Naive thymus-derived CD4-positive, alpha-beta T cell (primary cell): ENCODE results near the gene DLG4. TPM values are rescaled to one million over a fixed set of nuclear protein-coding genes. Genes with fewer than 3 reads are reported as not detected.
"Not testable (repeated sequence)": the region's sequence is repeated elsewhere in the genome, so short reads cannot be mapped to it uniquely, and the experiment has no call there.

ENCODE experiments used
- ATAC-seq: fragments of 150-1000 bp; cut with Tn5 transposase; 2 replicates; pipeline ENCODE4 v1.10.0; 2021; ENCODE audit warnings: mild to moderate bottlenecking, moderate library complexity
- CTCF ChIA-PET: fragments of 350-600 bp; sonication (Branson Sonifier 250); formaldehyde crosslinking; loops from one replicate; lab custom pipeline; 2021; ENCODE audit warnings: antibody characterized with exemption; lab: Charles Lee
- POLR2A ChIA-PET: fragments of 350-600 bp; sonication (Branson Sonifier 250); formaldehyde crosslinking; loops from one replicate; lab custom pipeline; 2021; ENCODE audit warnings: antibody characterized with exemption, inconsistent platforms; lab: Charles Lee
- DNase-seq, 9 donors: peaks; one replicate each; pipeline versions ENCODE4 v3.0.0 to v3.0.0-alpha.2; 2020 to 2022; ENCODE audit warnings: mixed read lengths in 1 of 9
- H3K27ac ChIP-seq: one replicate; pipeline ENCODE4 v1.7.0; 2013; ENCODE audit warnings: mild to moderate bottlenecking, low read depth, low read length, moderate library complexity
- H3K27me3 ChIP-seq, 2 donors: one replicate each; pipeline ENCODE4 v1.7.0; 2013; ENCODE audit warnings: low read length in 2 of 2, mild to moderate bottlenecking in 2 of 2, moderate library complexity in 2 of 2; ENCODE audit not compliant: control insufficient read depth in 2 of 2, insufficient read depth in 2 of 2
- H3K36me3 ChIP-seq, 3 experiments: 1 replicate in 2 of 3; 2 replicates in 1 of 3; pipeline ENCODE4 v1.7.0; 2013; ENCODE audit warnings: low read length in 3 of 3, mild to moderate bottlenecking in 3 of 3, moderate library complexity in 1 of 3; ENCODE audit not compliant: insufficient read depth in 3 of 3, control insufficient read depth in 2 of 3
- H3K4me1 ChIP-seq, 2 donors: one replicate each; pipeline ENCODE4 v1.7.0; 2013; ENCODE audit warnings: low read length in 2 of 2, mild to moderate bottlenecking in 2 of 2, moderate library complexity in 1 of 2; ENCODE audit not compliant: control insufficient read depth in 2 of 2, insufficient read depth in 2 of 2
- H3K4me3 ChIP-seq: 2 replicates; pipeline ENCODE4 v1.7.0; 2013; ENCODE audit warnings: mild to moderate bottlenecking, low read length
- H3K9me3 ChIP-seq, 3 experiments: 1 replicate in 2 of 3; 2 replicates in 1 of 3; pipeline ENCODE4 v1.7.0; 2013; ENCODE audit warnings: low read length in 3 of 3; ENCODE audit not compliant: control insufficient read depth in 2 of 3
- H3K27ac Mint-ChIP-seq, 9 donors: one replicate each; pipeline ENCODE4 v1.8.0; 2020 to 2022; ENCODE audit warnings: mixed read lengths in 9 of 9, mild to moderate bottlenecking in 8 of 9, moderate library complexity in 5 of 9, inconsistent platforms in 2 of 9
- H3K27me3 Mint-ChIP-seq, 5 donors: one replicate each; pipeline ENCODE4 v1.8.0; 2021 to 2022; ENCODE audit warnings: mixed read lengths in 5 of 5, mild to moderate bottlenecking in 1 of 5
- H3K36me3 Mint-ChIP-seq, 5 donors: one replicate each; pipeline ENCODE4 v1.8.0; 2020 to 2022; ENCODE audit warnings: mixed read lengths in 5 of 5, mild to moderate bottlenecking in 3 of 5, inconsistent platforms in 1 of 5
- H3K4me1 Mint-ChIP-seq, 7 donors: one replicate each; pipeline ENCODE4 v1.8.0; 2020 to 2022; ENCODE audit warnings: mixed read lengths in 7 of 7, mild to moderate bottlenecking in 3 of 7, inconsistent platforms in 1 of 7
- H3K4me3 Mint-ChIP-seq, 10 donors: one replicate each; pipeline ENCODE4 v1.8.0; 2020 to 2022; ENCODE audit warnings: mild to moderate bottlenecking in 10 of 10, mixed read lengths in 10 of 10, moderate library complexity in 6 of 10, inconsistent platforms in 2 of 10
- H3K9me3 Mint-ChIP-seq, 11 donors: one replicate each; pipeline ENCODE4 v1.8.0; 2020 to 2022; ENCODE audit warnings: mixed read lengths in 11 of 11, mild to moderate bottlenecking in 4 of 11, inconsistent platforms in 1 of 11, moderate library complexity in 1 of 11
- intact Hi-C, 2 donors: fragments of 100-400 bp; cut with micrococcal nuclease; formaldehyde crosslinking; loops; one replicate each; pipeline ENCODE4 v1.15.1; 2023
- polyA plus RNA-seq, 2 donors: library from polyadenylated mRNA; unstranded; fragments of 300-500 nt; fragmentation: Illumina TruSeq; gene quantifications; one replicate each; pipeline ENCODE4 v1.2.3, GENCODE V29; 2021
- total RNA-seq, 6 experiments: library from RNA in 5 of 6; stranded (reverse) in 5 of 6; gene quantifications; 1 replicate in 5 of 6; 2 replicates in 1 of 6; pipeline ENCODE4 v1.2.3 and lab custom pipeline; 2021 to 2026

Gene DLG4
- total and polyA plus RNA-seq, 7 experiments from 2014 or later, result 0.26 to 25.4 (median 11.4) TPM

DNA sequence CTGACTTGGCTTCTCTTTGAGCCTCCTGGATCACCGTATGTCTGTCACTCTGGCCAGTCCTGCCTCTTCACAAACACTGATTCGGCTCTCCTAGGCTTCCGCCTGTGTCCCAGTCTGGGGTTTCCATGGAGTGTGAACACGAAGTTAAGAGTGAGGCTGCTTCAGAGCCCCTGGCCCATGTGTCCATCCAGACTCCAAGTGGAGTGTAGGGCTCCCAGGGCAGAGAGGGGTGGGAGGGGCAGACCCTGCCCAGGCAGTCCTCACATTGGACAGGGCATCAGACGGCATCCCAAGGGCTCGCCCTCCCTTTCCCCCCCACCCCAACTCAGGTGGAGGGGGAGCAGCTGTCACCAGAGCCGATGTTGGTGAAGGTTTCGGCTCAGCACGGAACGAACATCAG is 24.2 kb upstream of the DLG4 start:
- H3K9me3 ChIP-seq, H3K27me3 ChIP-seq, H3K4me3 ChIP-seq, ATAC-seq, DNase-seq, H3K9me3 Mint-ChIP-seq, CTCF ChIA-PET, H3K27me3 Mint-ChIP-seq: not testable (repeated sequence)
- Mint-ChIP-seq H3K27ac (peak overlapping the region in 8 of 9 donors; percentile 31 to 100 (median 96)), H3K36me3 (peaks cover 5 to 31% (median 19%) of the 10 kb centered on the region in 5 donors), H3K4me3 (peak overlapping the region in 5 of 10 donors; percentile 47 to 95 (median 91)), H3K4me1 (peaks cover 24 to 52% (median 41%) of the 10 kb centered on the region in 7 donors)
- Histone ChIP-seq H3K27ac (peak overlapping the region; percentile 7), H3K36me3 (peaks cover 13 to 42% (median 21%) of the 10 kb centered on the region in 3 experiments), H3K4me1 (peaks cover 22 to 31% of the 10 kb centered on the region in 2 donors)
- POLR2A ChIA-PET, result interaction anchor here (1.8 to 6.3 kb wide), 2 partner anchors 6 to 208 kb away, joined by 5 to 78 read pairs; partner anchors contain the start of genes CTDNEP1, ELP5 and SLC16A13
- intact Hi-C loops, result loop anchor here (2.0 to 5.0 kb wide), 3 partner anchors 209 to 592 kb away; partner anchors contain the start of genes C17orf100 (in 1 of the 2) and MED31 (in 1 of the 2)

DNA sequence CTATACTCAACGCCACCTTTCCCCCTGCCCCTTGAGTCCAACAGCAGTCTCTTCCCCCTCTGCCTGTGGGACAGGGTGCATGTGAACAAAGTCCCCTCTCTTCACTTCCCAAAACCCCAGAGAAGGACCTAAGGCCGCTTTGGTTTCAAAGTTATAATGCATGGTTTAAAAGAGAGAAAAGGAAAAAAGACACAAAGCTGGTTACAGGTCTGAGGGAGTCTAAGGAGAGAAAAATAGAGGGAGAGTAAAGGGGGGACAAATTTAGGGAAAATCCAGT is 23.8 kb upstream of the DLG4 start:
- Mint-ChIP-seq H3K9me3 (peaks cover 0 to 9% (median 0%) of the 10 kb centered on the region in 11 donors), H3K27ac (peak overlapping the region; percentile 71 to 100 (median 96)), H3K36me3 (peaks cover 5 to 31% (median 19%) of the 10 kb centered on the region in 5 donors), H3K4me3 (peak overlapping the region; percentile 80 to 97 (median 92)), H3K4me1 (peaks cover 23 to 47% (median 37%) of the 10 kb centered on the region in 7 donors), H3K27me3 (peaks cover 0 to 5% (median 0%) of the 10 kb centered on the region in 5 donors)
- Histone ChIP-seq H3K4me1 (peaks cover 22 to 28% of the 10 kb centered on the region in 2 donors), H3K4me3 (peak overlapping the region; percentile 100), H3K9me3 (no peaks in the 10 kb centered on the region), H3K36me3 (peaks cover 13 to 45% (median 21%) of the 10 kb centered on the region in 3 experiments), H3K27ac (peak overlapping the region; percentile 92), H3K27me3 (no peaks in the 10 kb centered on the region)
- intact Hi-C loops, result loop anchor here (2.0 to 5.0 kb wide), 3 partner anchors 209 to 591 kb away; partner anchors contain the start of genes C17orf100 (in 1 of the 2) and MED31 (in 1 of the 2)
- ChIA-PET POLR2A (interaction anchor here (1.0 to 14.4 kb wide), 8 partner anchors 7 to 208 kb away, joined by 3 to 265 read pairs (median 6); partner anchors contain the start of genes ACADVL, ACAP1, CTDNEP1 and DLG4), CTCF (no interaction called here)
- ATAC-seq (no peak), DNase-seq (no peak)

DNA sequence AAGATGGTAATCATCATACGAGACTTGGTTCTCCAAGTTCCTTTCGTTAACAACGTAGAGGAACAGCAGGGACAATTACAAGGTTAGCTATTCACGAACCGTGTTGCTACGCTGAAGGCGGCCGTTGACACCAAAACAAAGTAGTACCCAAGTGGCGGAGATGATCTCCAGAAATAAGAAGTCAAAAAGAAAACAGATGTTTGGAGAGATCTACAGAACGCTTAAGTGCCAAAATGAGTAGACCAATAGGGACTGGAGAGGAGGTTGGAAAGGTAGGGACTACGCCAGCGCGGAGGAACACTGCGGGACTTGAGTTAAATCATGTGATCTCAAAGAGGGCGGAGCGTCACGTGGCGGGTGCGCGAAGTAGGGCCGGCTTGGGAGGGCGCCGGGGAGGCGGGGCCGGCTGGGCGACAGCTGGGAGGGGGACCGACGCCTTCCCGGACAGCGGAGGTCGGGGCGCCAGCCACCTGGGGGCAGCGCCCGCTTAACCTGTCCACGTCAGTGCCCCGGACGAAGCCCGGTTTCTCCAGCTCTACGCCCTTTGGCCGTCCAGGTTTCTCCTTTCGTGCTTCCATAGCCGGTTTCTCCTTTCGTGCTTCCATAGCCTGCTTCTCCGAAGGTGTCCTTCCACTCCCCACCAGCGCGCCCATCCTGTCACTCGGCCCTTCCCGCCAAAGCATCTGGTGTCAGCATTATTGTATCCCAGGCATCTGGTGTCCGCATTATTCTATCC is 23.2 kb upstream of the DLG4 start:
- Mint-ChIP-seq H3K4me1 (peaks cover 23 to 46% (median 36%) of the 10 kb centered on the region in 7 donors), H3K27ac (peak overlapping the region; percentile 96 to 100 (median 98)), H3K36me3 (peaks cover 5 to 31% (median 19%) of the 10 kb centered on the region in 5 donors), H3K27me3 (peaks cover 0 to 5% (median 0%) of the 10 kb centered on the region in 5 donors), H3K4me3 (peak overlapping the region; percentile 88 to 98 (median 96)), H3K9me3 (peaks cover 0 to 9% (median 0%) of the 10 kb centered on the region in 11 donors)
- CTCF ChIA-PET, result interaction anchor here (0.7 to 1.8 kb wide), 4 partner anchors 9 to 191 kb away, joined by 3 to 6 read pairs (median 4); partner anchors contain the start of genes ACADVL, CTDNEP1, DLG4 and ELP5
- peak; percentile 85 to 96 (median 94) for DNase-seq
- POLR2A ChIA-PET, result interaction anchor here (0.6 to 14.4 kb wide), 17 partner anchors 7 to 1774 kb away, joined by 3 to 265 read pairs (median 4); partner anchors contain the start of genes ACADVL, ACAP1, CTDNEP1 and DHX33
- Histone ChIP-seq H3K4me1 (peaks cover 22 to 28% of the 10 kb centered on the region in 2 donors), H3K9me3 (no peaks in the 10 kb centered on the region), H3K27ac (peak overlapping the region; percentile 92), H3K27me3 (no peaks in the 10 kb centered on the region), H3K4me3 (peak overlapping the region; percentile 100), H3K36me3 (peaks cover 13 to 45% (median 21%) of the 10 kb centered on the region in 3 experiments)
- intact Hi-C loops, result loop anchor here (2.0 to 5.0 kb wide), 3 partner anchors 208 to 591 kb away; partner anchors contain the start of genes C17orf100 (in 1 of the 2) and MED31 (in 1 of the 2)
- peak; percentile 66 for ATAC-seq

DNA sequence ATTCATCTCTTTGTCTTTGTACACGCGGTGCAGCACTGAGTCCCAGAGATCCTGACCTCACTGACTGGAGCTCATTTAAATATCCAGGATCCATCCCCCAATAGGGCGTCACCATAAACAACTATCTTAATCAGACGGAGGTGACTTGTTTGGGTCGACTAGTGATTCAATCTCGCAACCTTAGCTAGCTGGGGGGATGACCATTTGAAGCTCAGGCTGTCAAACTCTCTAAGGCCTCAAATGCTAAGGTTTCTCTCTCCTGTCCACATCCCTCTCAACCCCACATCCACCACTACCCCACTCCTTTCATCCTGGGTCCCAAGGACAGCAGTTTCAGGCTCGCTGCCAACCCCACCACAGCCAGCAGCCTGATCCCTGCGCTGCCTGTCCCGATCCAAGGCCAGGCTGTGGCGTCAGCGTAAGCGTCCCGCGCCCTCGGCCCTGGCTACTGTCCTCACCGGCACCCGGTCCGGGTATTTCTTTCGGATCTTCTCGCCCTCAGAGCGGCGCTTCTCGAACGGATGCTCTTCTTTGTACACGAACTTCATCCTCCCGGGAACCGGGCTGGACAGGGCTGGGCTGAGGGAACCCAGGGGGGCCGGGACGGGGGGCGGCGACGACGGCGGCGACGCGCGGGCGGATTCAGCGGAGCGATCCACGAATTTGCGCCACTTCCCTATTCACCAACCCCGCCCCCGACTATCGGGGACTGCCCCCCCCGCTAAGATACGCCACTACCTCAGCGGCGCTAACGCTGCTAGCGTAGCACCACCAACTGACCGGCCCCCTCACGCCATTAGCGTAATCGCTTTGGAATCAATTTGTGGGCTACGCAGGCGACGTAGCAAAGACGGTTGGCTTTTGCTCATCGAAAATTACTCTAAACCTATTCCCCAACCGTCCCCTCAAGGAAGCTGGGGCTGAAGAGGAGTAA is 22.4 kb upstream of the DLG4 start, which contains the start of gene GABARAP:
GABARAP (minus strand) TSS at position 667 of the 934 bp plus-strand sequence; CDS start at position 548, 119 bp downstream.
- Mint-ChIP-seq H3K9me3 (peaks cover 0 to 9% (median 0%) of the 10 kb centered on the region in 11 donors), H3K27me3 (peaks cover 0 to 5% (median 0%) of the 10 kb centered on the region in 5 donors), H3K4me1 (peaks cover 27 to 51% (median 40%) of the 10 kb centered on the region in 7 donors), H3K27ac (peak within 1 kb of the TSS; percentile 96 to 100 (median 98)), H3K36me3 (peaks cover 7 to 31% (median 20%) of the 10 kb centered on the region in 5 donors), H3K4me3 (peak within 1 kb of the TSS; percentile 88 to 98 (median 96))
- Histone ChIP-seq H3K4me1 (peaks cover 22 to 33% of the 10 kb centered on the region in 2 donors), H3K27ac (peak within 1 kb of the TSS; percentile 92), H3K36me3 (peaks cover 13 to 44% (median 21%) of the 10 kb centered on the region in 3 experiments), H3K9me3 (no peaks in the 10 kb centered on the region), H3K27me3 (no peaks in the 10 kb centered on the region), H3K4me3 (peak within 1 kb of the TSS; percentile 100)
- intact Hi-C loops, result loop anchor here (2.0 to 5.0 kb wide), 3 partner anchors 207 to 590 kb away; partner anchors contain the start of genes C17orf100 (in 1 of the 2) and MED31 (in 1 of the 2)
- peak; percentile 81 to 92 (median 89) for DNase-seq
- ChIA-PET CTCF (interaction anchor here (0.7 to 1.8 kb wide), 5 partner anchors 10 to 273 kb away, joined by 3 to 6 read pairs (median 4); partner anchors contain the start of genes ACADVL, CTDNEP1, DLG4 and ELP5), POLR2A (interaction anchor here (0.6 to 14.4 kb wide), 21 partner anchors 8 to 1773 kb away, joined by 3 to 265 read pairs (median 4); partner anchors contain the start of genes ACADVL, ACAP1, CTDNEP1 and DHX33)
- ATAC-seq, result peak; percentile 65

DNA sequence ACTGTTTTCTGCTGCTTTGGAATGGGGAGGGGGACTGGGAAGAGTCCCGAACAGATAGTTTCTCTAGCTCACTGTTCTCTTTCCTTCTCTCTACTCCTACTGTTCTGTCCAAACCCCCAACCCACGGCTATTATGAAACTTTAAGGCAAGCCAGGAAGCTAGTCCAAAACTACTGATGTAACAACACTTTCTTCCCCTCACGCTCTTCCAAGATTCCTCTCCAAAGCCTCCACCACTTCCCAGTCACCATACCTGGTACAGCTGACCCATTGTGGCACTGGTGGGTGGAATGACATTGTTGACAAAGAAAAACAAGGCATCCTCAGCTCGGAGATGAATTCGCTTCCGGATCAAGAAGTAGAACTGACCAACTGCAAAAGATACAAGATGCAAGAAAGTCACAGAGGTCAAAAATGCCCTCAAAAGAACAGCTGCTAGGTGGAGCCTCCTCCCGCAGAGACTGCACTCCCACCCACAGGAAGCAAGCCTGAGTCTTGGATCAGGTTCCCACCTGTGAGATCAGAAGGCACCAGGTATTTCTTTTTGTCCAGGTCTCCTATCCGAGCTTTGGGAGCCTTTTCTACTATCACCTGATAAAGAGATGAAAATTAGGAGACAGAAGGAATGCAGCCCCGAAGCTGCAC is 21.6 kb upstream of the DLG4 start:
- Histone ChIP-seq H3K4me3 (peak overlapping the region; percentile 100), H3K9me3 (no peaks in the 10 kb centered on the region), H3K27ac (peak overlapping the region; percentile 92), H3K4me1 (peaks cover 22 to 37% of the 10 kb centered on the region in 2 donors), H3K27me3 (no peaks in the 10 kb centered on the region), H3K36me3 (peaks cover 8 to 44% (median 19%) of the 10 kb centered on the region in 3 experiments)
- intact Hi-C loops, result loop anchor here in 1 of 2 donors (5.0 kb wide), 1 partner anchor 589 kb away; the partner anchor contains the start of genes C17orf100 and MED31
- peaks cover 0 to 5% (median 0%) of the 10 kb centered on the region in 5 donors for H3K27me3 Mint-ChIP-seq
- H3K4me1 Mint-ChIP-seq, result peaks cover 31 to 51% (median 46%) of the 10 kb centered on the region in 7 donors
- peaks cover 7 to 31% (median 21%) of the 10 kb centered on the region in 5 donors for H3K36me3 Mint-ChIP-seq
- H3K4me3 Mint-ChIP-seq, result peak overlapping the region; percentile 88 to 98 (median 96)
- DNase-seq (no peak), ATAC-seq (no peak)
- CTCF ChIA-PET, result interaction anchor here (0.7 to 1.8 kb wide), 3 partner anchors 10 to 274 kb away, joined by 3 to 6 read pairs (median 4); partner anchors contain the start of genes ACADVL, CTDNEP1, DLG4 and ELP5
- peak overlapping the region; percentile 96 to 100 (median 98) for H3K27ac Mint-ChIP-seq
- POLR2A ChIA-PET, result interaction anchor here (0.7 to 14.4 kb wide), 9 partner anchors 9 to 446 kb away, joined by 3 to 265 read pairs (median 13); partner anchors contain the start of genes ACADVL, ACAP1, CTDNEP1 and DLG4
- peaks cover 0 to 9% (median 0%) of the 10 kb centered on the region in 11 donors for H3K9me3 Mint-ChIP-seq
